HG03097 (cell line): ENCODE data around the gene CCL15.
"Not testable (repeated sequence)": the region's sequence is repeated elsewhere in the genome, so short reads cannot be mapped to it uniquely, and the experiment has no call there.

Experiments used
- ATAC-seq: cut with Tn5 transposase; IDR thresholded peaks from one replicate; pipeline ENCODE4 v1.9.1; 2021; ENCODE audit not compliant: unreplicated experiment, low FRiP score

The CCL15 gene, protein sequence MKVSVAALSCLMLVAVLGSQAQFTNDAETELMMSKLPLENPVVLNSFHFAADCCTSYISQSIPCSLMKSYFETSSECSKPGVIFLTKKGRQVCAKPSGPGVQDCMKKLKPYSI

DNA sequence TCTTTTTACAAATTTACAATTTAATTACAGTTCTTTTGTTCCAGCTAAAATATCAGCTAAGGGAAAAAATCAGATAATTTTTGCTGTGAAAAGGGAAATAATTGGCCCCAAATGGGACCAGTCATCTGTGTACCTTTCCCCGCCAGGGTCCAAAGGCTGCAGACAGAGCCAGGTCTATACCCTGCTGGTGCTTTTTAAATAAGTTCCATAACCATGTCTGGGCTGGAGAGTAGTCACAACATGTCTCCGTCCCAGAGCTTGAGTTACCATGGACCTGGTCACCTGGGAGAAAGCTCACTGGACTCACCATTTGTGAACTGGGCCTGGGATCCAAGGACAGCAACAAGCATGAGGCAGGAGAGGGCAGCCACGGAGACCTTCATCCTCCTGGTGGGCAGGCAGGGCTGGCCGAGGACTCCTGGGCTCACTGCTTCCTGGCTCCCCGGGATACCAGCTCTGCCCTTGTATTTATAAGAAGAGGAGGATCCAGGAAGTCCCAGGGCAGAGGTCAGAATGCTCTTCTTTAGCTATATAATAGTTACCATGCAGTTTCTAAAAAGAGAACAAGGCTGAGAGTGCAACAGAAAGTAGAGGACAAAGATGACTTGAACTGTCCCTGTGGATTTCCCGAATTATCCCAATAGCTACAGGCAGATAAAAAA lies at the start of gene CCL15:
Gene CCL15 (minus strand): TSS at position 444 of the 662 bp plus-strand sequence. CDS start 61 bp downstream, at position 383.
- no peak for ATAC-seq

DNA sequence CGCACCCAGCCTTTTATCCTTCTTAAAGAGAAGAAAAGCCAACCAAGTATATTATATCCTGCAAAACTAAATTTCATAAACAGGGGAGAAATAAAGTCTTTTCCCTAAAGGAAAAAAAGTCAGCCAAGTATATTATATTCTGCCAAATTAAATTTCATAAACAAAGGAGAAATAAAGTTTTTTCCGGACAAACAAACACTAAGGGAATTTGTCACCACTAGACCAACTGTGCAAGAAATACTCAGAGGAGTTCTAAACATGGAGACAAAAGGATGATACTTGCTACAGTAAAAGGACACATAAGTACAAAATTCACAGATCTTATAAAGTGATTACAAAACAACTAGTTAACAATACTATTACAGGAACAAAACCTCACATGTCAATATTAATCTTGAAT lies 48.3 kb upstream of the CCL15 start:
- no peak for ATAC-seq

DNA sequence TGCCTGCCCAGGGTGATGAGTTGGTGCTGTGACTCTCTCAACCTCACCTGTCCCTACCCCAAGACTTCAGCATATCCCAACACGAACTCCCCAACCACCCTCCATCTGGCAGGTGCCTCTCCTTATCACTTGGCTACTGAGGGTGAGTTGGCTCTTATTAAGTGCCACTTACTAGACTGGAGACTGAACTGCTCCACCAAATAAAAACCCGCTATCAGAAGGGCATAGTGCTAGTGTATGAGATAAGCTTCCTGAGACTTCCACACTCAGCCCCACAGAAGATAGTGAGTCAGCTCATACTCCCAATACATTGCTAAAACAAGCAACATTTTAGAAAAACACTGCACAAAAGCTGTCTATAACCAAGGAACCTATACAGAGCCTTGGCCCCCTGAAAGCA lies 46.7 kb upstream of the CCL15 start:
- no peak for ATAC-seq

DNA sequence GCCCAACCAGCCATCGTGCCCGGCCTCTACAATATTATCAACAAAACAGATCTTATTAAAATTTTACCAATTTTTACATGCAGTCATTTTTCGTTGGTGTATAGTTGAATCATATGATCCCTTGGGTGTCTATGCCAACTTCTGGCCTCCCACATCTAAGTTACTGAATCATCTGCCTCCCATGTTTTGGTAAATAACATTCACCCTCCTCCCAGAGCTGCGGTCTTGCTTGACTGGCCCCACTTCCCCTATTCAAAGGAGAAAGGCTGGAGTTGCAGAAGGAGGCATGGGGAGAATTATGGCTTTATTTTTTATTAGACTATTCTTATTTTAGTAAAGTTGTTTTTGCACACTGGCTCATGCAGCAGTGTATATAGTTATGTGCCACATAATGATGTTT lies 34.9 kb upstream of the CCL15 start:
- ATAC-seq, result no peak

DNA sequence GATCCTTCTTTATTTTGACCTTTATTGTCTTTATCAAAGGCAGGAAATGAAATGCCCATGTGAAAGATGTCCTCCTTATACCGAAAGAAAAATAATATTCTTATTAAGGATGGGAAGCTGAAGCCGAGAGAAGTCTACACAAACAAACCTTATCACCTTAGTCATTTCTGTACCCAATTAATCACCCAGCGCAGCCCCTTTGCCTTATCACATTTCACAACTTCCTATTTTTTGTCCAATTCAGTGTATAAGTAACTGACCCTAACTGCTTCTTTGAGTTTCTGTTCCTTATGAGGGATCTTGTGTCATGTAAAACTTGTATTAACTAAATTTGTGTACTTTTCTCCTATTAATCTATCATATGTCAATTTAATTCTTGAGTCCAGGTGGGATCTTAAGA lies 32.8 kb upstream of the CCL15 start:
- no peak for ATAC-seq

DNA sequence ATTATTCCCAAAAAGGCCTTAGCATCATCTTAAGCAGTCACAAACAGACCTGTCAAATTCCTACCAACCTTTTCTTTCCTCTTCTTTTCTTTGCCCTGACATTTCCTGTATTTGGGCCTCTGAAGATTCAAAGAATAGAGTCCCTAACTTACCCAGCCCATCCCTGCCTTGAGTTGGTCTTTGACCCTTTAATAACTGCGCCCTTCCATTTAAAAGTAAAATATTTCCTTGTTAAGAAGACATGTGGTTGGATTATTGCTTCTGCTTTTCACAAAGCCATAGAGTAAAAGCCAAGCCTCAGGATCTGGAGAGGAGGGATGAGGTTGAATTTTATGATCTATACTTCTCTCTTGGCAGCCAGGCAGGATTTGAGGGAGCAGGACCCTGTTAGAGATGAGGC lies 29.6 kb upstream of the CCL15 start:
- no peak for ATAC-seq

DNA sequence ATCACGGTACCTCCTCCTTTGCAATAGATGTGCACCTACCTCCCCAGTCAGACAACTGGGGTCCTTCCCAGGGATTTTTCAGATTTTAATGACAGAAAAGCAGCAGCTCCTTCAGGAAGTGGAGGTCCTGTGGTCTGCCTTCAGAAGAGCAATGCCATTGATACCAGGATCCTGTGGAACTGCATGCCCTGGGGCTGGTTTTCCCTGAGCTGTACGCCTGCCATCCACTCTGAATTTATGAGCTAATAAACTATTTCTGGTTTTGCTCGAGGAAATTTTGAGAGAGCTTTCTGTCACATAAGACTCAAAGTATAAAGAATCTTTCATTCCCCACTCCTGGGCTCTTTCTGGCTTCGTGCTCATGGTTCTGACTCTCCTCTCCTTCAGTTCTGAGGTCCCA lies 26.4 kb upstream of the CCL15 start:
- ATAC-seq, result no peak

DNA sequence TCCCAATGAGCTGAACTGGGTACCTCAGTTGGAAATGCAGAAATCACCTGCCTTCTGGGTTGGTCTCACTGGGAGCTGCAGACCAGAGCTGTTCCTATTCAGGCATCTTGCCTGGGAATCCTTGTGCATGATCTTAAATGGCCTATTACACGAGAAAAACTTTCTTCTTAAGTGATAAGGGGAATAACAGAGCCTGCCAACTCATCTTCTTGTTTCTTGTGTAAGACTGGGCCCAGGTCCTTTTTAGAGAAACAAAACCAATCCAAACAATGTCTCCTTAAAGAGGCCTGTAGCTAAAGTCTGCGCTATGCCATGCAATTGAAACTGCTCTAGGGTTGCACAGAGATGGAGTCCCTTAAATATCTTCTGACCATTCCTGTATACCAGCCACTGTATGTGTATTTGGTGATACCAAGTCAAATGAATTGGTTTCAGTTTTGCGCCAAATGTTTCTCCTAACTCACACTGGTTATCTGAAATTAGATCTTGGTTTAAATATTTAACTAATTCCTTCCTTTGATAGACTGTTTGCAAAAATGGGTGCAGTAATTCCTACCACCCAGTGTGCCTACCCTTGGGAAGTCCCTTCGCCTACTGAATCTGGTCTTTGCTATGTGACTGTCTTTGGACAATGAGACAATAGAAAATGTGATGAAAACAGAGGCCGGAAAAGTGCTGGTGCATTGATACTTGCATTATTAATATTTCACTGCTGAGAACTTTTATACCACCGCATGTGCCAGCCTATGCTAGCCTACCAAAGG lies 22.9 kb upstream of the CCL15 start:
- ATAC-seq, result no peak

DNA sequence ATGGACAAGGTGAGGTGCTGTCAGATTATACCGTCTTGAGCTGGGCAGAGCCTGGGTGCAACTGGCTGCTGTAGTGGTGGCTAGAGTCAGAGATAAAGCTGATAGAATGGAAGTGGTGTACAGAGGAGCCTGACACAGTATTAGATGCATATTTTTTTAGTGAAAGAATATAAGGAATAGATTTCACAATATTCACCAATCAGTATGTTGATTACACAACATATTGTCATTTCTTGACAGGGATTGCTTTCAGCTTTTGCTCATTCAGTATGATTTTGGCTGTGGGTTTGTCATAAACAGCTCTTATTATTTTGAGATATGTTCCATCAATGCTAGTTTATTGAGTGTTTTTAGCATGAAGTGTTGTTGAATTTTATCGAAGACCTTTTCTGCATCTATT lies 18.1 kb upstream of the CCL15 start:
- no peak for ATAC-seq

DNA sequence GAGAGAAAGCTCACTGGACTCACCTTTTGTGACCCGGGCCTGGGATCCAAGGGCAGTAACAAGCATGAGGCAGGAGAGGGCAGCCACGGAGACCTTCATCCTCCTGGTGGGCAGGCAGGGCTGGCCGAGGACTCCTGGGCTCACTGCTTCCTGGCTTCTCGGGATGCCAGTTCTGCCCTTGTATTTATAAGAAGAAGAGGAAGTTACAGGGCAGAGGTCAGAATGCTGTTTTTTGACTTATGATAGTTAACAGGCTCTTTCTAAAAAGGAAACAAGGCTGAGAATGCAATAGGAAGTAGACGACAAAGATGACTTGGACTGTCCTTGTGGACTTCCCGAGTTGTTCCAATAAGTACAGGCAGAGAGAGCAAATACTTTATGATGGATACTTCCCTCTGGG lies 16.4 kb upstream of the CCL15 start, which contains the start of gene CCL23:
Gene CCL23 (minus strand): TSS at position 174 of the 400 bp plus-strand sequence. CDS start 75 bp downstream, at position 99.
- ATAC-seq, result no peak

DNA sequence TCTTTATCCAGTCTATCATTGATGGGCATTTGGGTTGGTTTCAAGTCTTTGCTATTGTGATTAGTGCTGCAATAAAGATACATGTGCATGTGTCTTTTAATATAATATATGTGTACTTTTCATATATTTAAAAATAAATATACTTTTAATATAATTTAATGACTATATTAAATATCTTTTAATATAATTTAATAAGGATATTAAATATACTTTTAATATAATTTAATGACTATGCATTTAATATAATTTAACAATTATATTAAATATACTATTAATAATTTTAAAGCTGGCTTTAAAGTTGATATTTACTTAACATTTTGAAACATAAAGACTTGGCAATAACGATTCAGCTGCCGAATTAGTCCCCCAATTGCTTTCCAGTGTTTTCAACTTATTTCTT lies 15.2 kb upstream of the CCL15 start:
- ATAC-seq, result no peak

DNA sequence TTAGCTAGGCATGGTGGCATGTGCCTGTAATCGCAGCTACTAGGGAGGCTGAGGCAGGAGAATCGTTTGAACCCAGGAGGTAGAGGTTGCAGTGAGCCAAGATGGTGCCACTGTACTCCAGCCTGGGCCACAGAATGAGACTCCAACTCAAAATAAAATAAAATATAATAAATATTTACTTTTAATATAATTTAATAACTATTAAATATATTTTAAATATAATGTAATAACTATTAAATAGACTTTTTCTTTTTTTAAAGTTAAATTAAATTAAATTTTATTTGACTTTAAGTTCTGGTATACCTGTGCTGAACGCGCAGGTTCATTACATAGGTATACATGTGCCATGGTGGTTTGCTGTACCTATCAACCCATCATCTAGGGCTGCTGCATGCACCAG lies 14.5 kb upstream of the CCL15 start:
- ATAC-seq, result not testable (repeated sequence)

DNA sequence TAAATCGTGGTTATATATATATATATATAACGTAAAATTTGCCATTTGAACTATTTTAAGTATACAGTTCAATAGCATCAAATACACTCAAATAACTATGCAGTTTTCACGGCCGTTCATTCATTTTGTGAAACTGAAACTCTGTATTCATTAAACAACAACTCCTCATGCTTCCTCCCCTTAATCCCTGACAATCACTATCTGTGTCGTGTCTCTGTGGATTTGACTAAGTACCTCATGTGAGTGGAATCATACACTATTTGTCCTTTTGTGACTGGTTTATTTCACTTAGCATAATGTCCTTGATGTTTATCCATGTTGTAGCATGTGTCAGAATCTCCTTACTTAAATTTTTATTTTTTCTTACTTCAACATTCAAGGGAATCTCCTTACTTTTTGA lies 13.6 kb upstream of the CCL15 start:
- ATAC-seq, result no peak

DNA sequence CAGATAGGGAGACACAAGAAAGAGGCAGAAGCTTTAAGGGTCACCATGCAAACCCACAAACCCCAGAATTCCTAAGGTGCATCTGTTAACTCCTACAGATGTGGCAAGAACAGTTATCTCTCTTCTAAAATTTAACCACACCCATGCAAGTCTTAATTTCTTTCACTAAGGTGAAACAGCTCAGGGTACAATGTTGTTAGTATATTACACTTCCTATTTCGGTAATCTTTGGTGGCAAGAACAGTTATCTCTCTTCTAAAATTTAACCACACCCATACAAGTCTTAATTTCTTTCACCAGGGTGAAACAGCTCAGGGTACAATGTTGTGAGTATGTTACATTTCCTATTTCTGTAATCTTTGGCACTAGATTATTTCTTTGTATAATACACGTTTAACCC lies 9.8 kb upstream of the CCL15 start:
- ATAC-seq, result no peak

DNA sequence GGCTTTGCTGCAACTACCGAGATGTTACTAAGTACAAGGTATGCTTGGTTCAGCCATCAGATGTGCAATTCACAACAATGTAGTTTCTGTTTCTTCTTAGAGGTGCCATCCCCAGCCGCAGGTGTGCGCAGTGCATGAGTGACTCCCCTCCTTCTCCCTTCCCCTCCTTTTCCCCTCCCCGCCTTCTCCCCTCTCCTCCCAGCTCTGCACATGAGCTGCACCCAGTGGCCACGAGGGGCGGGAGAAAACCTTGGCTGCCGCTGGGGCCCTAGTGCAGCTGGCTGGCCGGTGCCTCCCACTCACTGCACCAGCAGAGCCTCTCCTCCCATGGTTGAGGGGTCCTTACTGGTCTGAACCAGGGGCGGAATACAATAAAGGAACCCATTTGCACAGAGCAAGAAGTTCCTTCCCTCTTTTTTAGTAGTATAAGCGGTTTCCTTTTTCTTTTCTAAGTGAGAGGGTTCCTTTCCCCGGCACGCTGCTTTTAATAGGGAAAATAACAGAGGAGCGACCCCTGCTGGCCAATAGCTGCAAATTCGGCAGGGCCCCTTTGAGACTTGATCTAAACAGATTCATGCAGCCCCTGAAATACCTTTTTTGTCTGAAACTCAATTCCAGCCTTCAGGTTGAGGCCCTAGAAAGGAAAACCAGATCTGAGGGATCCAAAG lies 7.8 kb upstream of the CCL15 start:
- no peak for ATAC-seq

DNA sequence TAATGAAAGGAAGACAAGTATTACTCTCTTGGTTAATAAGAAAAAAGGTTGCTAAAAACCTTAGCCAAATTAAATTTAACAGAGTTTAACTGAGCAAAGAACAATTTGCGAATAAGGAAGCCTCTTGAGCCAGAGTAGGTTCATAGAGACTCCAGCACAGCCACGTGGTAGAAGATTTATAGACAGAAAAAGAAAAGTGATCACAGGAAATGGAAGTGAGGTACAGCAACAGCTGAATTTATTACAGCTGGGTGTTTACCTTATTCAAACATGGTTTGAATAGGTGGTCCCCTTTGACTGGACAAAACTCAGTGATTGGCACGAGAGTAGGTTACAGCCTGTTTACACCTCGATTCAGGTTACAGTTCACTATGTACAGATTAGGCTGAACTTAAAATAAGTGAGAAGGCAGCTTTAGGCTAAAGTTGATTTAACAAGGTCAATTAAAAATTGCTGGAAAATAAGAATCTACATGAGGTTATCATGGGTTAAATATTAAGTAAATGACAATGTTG lies 3.3 kb upstream of the CCL15 start:
- ATAC-seq, result no peak

DNA sequence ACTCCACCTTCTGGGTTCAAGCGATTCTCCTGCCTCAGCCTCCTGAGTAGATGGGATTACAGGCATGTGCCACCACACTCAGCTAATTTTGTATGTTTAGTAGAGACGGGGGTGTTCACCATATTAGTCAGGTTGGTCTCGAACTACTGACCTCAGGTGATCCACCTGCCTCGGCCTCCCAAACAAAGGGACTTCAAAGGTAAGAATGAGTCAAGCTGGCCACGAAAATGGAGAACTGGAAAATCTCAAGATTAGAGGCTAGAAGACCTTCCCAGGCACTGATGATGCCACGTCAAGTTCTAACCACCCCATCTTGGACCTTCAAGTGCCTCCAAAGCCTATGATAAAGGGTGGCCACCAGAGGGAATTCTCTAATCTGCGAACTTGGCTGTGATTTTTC lies 1.3 kb upstream of the CCL15 start:
- ATAC-seq, result no peak

DNA sequence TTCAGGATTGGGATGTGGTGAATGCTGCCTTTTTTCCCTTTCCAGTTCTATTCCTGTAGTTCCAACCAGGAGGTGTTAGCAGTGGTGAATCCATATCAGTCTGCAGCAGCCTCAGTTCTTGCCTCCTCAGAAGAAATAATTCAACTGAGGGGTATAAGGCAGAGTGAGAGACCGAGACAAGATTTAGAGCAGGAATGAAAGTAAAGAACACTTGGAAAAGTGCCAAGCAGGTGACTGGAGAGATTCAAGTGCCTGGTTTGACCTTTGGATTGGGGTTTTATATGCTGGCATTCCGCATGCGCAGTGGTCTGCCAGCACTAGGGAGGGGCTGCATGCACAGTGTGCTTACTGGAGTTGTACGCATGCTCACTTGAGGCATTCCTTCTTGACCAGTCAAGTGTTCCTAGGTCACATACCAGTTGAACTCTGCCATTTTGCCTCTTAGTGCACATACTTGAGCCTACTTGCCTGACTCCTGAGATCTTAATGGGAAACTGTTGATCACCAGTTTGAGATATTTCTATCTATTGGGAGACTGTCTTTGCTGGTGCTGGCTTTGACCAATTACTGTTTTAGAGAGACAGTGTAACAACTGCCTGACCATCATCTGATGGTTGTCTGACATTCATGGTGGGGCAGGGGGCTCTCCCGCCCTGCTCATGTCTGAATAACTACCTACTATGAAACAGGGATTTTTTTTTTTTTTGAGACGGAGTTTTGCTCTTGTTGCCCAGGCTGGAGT lies 680 bp upstream of the CCL15 start:
- no peak for ATAC-seq

DNA sequence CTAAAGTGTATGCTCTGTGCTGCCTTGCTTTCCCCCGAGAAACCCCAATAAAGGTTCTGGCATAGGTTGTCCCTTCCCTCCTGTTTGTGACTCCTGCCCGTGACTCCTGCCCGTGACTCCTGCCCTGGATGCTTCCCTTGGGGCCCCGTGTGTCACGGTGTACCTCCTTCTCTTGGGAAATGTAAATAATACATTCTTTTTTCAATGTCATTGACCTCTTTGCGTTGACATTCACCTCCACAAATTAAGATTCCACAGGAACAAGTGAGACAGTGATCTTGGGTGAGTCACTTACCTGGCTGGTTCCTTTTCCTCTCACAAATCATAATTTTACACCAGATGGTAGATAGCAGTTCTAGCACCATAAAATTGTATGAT lies 632 bp downstream of the CCL15 start:
- ATAC-seq, result no peak

DNA sequence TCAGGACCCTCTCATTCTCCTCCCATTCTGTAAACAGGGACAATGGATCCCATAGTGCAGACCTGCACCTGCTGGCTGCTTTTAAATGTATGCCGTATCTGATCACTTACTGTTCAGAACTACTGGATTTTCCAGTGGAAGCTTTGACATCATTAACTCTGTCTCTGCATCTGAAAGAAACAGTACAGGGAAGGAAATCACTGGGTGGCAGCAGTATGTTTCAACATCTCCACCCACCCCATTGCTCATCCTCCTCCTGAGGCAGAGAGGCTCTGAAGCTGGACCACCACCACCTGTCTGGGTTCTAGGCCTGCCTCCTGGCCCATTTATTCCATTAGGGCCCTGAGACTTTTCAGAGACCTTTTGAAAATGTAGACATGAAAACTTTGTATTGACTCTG lies 2.6 kb downstream of the CCL15 start:
- ATAC-seq, result no peak
